OCI-LY3 (cell line): Measurements from ENCODE around the gene ZFP92.

ENCODE experiments used
- EZH2phosphoT487 ChIP-seq: fragments of 200-600 bp; shearing (Covaris generic); IDR thresholded peaks from 2 replicates; pipeline ENCODE4 v1.6.1; 2018; ENCODE audit warnings: antibody characterized with exemption, mixed run types, low read depth
- TF ChIP-seq, protein P1 (sequence below): fragments of 200-600, 300-600 bp; sonication (generic); IDR thresholded peaks from 2 replicates; pipeline ENCODE4 v1.5.1; 2014; ENCODE audit warnings: antibody characterized with exemption, low read length, low read depth

DNA sequence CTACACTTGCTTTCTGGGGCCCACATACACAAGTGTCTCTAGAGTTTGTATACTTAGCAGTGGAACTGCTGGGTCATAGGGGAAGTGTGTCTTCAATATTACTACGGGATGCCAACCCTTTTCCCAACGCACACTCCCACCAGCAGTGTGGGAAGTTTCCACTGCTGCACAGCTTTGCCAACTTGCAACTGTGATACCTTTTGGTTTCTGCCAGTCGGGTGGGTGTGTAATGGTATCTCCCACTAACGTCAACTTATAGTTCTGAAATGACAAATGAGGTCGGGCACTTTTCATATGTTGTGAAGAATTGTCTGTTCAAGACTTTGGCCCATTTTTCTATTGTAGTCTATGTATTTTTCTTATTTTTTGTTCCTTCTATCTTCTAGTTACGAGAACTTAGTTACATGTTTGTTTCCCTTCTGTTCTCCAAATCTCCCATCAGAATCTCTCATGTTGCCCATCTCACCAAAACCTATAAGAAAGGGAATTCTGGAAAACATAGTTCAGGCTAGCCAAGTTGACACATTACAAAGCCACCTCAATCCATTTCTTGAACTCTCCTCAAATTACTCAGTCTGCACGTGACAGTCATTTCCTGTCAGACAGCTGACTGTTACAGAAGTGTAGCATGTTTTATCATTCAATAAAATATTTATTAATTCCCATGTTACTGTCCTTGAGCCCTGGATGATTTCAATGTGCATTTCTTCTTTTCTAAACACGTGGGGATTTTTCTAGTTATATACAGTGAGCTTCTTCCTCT is 40.8 kb upstream of the ZFP92 start:
- TF ChIP-seq, protein P1, sequence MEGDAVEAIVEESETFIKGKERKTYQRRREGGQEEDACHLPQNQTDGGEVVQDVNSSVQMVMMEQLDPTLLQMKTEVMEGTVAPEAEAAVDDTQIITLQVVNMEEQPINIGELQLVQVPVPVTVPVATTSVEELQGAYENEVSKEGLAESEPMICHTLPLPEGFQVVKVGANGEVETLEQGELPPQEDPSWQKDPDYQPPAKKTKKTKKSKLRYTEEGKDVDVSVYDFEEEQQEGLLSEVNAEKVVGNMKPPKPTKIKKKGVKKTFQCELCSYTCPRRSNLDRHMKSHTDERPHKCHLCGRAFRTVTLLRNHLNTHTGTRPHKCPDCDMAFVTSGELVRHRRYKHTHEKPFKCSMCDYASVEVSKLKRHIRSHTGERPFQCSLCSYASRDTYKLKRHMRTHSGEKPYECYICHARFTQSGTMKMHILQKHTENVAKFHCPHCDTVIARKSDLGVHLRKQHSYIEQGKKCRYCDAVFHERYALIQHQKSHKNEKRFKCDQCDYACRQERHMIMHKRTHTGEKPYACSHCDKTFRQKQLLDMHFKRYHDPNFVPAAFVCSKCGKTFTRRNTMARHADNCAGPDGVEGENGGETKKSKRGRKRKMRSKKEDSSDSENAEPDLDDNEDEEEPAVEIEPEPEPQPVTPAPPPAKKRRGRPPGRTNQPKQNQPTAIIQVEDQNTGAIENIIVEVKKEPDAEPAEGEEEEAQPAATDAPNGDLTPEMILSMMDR = no peak
- TF ChIP-seq EZH2phosphoT487 = no peak
